H1 (cell line): Measurements from ENCODE around the gene OS9. TPM values are rescaled to one million over a fixed set of nuclear protein-coding genes. Genes with fewer than 3 reads are reported as not detected.

Source experiments
- CBX8 ChIP-seq: fragments of 300-800, 300-1000 bp; sonication (generic); IDR thresholded peaks from 2 replicates; pipeline ENCODE4 v1.7.1; 2016; ENCODE audit warnings: low read depth, low read length, borderline replicate concordance
- FOSL1 ChIP-seq: IDR thresholded peaks from 2 replicates; pipeline ENCODE4 v1.6.1; 2011; ENCODE audit warnings: mild to moderate bottlenecking, low read depth, low read length, moderate library complexity; ENCODE audit not compliant: insufficient read depth
- HDAC6 ChIP-seq: IDR thresholded peaks from one replicate; pipeline ENCODE4 v1.7.1; 2012; ENCODE audit warnings: low read depth, mild to moderate bottlenecking, inconsistent platforms, low read length, moderate library complexity
- PHF8 ChIP-seq: fragments of 200-600 bp; sonication (generic); conservative IDR thresholded peaks from 2 replicates; pipeline ENCODE4 v1.7.1; 2012; ENCODE audit warnings: low read depth, mild to moderate bottlenecking, inconsistent platforms, low read length, moderate library complexity
- RAD21 ChIP-seq, 2 experiments: IDR thresholded peaks in 1 of 2; conservative IDR thresholded peaks in 1 of 2; 2 replicates each; pipeline ENCODE4 v1.6.1; 2011; ENCODE audit warnings: low read depth in 2 of 2, low read length in 2 of 2, improper control_type of control experiment in 1 of 2, inconsistent platforms in 1 of 2, mild to moderate bottlenecking in 1 of 2, moderate library complexity in 1 of 2
- RBBP5 ChIP-seq: IDR thresholded peaks from 2 replicates; pipeline ENCODE4 v1.7.1; 2012; ENCODE audit warnings: low read depth, mild to moderate bottlenecking, inconsistent platforms, low read length, moderate library complexity, borderline replicate concordance
- SIX5 ChIP-seq: IDR thresholded peaks from 2 replicates; pipeline ENCODE4 v1.6.1; 2011; ENCODE audit warnings: mild to moderate bottlenecking, low read depth, low read length
- SP2 ChIP-seq: IDR thresholded peaks from 2 replicates; pipeline ENCODE4 v1.6.1; 2012; ENCODE audit warnings: mild to moderate bottlenecking, low read length, inconsistent platforms
- polyA plus RNA-seq, 7 experiments: library from polyadenylated mRNA; depleted of rRNA in 3 of 7; stranded (reverse) in 5 of 7; unstranded in 2 of 7; fragments of >200 nt in 5 of 7; fragments of 200-250 nt in 2 of 7; gene quantifications; 1 replicate in 5 of 7; 2 replicates in 1 of 7; 4 replicates in 1 of 7; pipeline versions ENCODE4 v1.2.1 to v1.2.3, GENCODE V29; 2011 to 2013; ENCODE audit warnings: missing spikeins in 2 of 7, mixed read lengths in 2 of 7
- total RNA-seq: library from RNA; stranded (reverse); fragmentation: NEBNext Ultra II Directional; extraction: Animal tissue kit (Norgen Biotek cat#: 25700); gene quantifications from 2 replicates; pipeline ENCODE4 v1.2.1, GENCODE V29; 2021
- TF ChIP-seq, protein P1 (sequence below): fragments of 300-600 bp; sonication (generic); IDR thresholded peaks from 2 replicates; pipeline ENCODE4 v1.7.1; 2012; ENCODE audit warnings: low read length, moderate library complexity, mild to moderate bottlenecking, inconsistent platforms; ENCODE audit not compliant: insufficient replicate concordance

Gene OS9
- total and polyA plus RNA-seq, 2 of the 8 experiments (the other 6 are each of a cell fraction or from before 2014, with no cell fraction given), result 71.0 to 108 TPM

DNA sequence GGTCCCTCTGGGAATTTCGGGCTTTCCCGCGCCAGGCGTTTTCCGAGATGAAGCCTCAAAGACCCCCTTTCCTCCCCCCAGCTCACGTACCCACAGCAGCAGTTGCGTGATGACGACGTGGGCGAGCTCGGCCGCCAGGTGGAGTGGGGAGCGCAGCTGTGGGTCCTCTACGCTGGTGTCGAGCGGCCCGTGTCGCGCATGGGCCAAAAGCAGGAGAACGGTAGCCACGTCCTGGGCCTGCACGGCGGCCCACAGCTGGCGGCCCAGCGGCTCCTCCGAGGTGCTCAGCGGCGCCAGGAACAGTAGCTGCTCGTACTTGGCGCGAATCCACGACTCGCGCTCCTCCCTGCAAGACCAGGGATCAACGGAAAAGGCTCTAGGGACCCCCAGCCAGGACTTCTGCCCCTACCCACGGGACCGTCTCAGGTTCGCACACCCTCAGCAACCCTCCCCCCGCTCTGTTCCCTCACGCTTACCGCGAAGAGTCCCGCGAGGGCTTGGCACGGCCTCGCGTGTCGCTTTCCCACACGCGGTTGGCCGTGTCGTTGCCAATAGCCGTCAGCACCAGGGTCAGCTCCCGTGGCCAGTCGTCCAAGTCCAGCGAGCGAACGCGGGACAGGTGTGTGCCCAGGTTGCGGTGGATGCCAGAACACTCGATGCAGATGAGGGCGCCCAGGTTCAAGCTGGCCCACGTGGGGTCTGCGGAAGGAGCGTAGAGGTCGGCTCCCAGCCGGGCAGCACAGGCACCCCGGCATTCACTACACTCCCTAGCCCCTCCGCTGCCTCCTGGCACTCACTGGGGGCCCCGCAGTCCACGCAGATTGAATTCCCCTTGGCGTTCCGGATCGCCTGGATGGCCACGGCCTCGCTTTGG lies 33.2 kb downstream of the OS9 start (continued):
- TF ChIP-seq RAD21 (IDR thresholded peaks at IDR 0.05 in 1 of 2, conservative IDR thresholded peaks at IDR 0.05 in 1 of 2; ENCODE audit: low read depth in 2 of 2, low read length in 2 of 2) (no peak), FOSL1 (no peak), SIX5 (no peak), SP2 (no peak), CBX8 (no peak), PHF8 (no peak), RBBP5 (no peak), HDAC6 (no peak)
- TF ChIP-seq, protein P1, sequence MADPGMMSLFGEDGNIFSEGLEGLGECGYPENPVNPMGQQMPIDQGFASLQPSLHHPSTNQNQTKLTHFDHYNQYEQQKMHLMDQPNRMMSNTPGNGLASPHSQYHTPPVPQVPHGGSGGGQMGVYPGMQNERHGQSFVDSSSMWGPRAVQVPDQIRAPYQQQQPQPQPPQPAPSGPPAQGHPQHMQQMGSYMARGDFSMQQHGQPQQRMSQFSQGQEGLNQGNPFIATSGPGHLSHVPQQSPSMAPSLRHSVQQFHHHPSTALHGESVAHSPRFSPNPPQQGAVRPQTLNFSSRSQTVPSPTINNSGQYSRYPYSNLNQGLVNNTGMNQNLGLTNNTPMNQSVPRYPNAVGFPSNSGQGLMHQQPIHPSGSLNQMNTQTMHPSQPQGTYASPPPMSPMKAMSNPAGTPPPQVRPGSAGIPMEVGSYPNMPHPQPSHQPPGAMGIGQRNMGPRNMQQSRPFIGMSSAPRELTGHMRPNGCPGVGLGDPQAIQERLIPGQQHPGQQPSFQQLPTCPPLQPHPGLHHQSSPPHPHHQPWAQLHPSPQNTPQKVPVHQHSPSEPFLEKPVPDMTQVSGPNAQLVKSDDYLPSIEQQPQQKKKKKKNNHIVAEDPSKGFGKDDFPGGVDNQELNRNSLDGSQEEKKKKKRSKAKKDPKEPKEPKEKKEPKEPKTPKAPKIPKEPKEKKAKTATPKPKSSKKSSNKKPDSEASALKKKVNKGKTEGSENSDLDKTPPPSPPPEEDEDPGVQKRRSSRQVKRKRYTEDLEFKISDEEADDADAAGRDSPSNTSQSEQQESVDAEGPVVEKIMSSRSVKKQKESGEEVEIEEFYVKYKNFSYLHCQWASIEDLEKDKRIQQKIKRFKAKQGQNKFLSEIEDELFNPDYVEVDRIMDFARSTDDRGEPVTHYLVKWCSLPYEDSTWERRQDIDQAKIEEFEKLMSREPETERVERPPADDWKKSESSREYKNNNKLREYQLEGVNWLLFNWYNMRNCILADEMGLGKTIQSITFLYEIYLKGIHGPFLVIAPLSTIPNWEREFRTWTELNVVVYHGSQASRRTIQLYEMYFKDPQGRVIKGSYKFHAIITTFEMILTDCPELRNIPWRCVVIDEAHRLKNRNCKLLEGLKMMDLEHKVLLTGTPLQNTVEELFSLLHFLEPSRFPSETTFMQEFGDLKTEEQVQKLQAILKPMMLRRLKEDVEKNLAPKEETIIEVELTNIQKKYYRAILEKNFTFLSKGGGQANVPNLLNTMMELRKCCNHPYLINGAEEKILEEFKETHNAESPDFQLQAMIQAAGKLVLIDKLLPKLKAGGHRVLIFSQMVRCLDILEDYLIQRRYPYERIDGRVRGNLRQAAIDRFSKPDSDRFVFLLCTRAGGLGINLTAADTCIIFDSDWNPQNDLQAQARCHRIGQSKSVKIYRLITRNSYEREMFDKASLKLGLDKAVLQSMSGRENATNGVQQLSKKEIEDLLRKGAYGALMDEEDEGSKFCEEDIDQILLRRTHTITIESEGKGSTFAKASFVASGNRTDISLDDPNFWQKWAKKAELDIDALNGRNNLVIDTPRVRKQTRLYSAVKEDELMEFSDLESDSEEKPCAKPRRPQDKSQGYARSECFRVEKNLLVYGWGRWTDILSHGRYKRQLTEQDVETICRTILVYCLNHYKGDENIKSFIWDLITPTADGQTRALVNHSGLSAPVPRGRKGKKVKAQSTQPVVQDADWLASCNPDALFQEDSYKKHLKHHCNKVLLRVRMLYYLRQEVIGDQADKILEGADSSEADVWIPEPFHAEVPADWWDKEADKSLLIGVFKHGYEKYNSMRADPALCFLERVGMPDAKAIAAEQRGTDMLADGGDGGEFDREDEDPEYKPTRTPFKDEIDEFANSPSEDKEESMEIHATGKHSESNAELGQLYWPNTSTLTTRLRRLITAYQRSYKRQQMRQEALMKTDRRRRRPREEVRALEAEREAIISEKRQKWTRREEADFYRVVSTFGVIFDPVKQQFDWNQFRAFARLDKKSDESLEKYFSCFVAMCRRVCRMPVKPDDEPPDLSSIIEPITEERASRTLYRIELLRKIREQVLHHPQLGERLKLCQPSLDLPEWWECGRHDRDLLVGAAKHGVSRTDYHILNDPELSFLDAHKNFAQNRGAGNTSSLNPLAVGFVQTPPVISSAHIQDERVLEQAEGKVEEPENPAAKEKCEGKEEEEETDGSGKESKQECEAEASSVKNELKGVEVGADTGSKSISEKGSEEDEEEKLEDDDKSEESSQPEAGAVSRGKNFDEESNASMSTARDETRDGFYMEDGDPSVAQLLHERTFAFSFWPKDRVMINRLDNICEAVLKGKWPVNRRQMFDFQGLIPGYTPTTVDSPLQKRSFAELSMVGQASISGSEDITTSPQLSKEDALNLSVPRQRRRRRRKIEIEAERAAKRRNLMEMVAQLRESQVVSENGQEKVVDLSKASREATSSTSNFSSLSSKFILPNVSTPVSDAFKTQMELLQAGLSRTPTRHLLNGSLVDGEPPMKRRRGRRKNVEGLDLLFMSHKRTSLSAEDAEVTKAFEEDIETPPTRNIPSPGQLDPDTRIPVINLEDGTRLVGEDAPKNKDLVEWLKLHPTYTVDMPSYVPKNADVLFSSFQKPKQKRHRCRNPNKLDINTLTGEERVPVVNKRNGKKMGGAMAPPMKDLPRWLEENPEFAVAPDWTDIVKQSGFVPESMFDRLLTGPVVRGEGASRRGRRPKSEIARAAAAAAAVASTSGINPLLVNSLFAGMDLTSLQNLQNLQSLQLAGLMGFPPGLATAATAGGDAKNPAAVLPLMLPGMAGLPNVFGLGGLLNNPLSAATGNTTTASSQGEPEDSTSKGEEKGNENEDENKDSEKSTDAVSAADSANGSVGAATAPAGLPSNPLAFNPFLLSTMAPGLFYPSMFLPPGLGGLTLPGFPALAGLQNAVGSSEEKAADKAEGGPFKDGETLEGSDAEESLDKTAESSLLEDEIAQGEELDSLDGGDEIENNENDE, result no peak
